GDM1 (cell line): ENCODE data around the gene RANBP3.
A peak's percentile ranks its signal among the peaks of the same experiment; 100 is the strongest.
"Not testable (repeated sequence)": the region's sequence is repeated elsewhere in the genome, so short reads cannot be mapped to it uniquely, and the experiment has no call there.

Experiments
- DNase-seq: peaks from one replicate; lab custom pipeline; 2025; lab: John Stamatoyannopoulos, UW

Gene RANBP3

DNA sequence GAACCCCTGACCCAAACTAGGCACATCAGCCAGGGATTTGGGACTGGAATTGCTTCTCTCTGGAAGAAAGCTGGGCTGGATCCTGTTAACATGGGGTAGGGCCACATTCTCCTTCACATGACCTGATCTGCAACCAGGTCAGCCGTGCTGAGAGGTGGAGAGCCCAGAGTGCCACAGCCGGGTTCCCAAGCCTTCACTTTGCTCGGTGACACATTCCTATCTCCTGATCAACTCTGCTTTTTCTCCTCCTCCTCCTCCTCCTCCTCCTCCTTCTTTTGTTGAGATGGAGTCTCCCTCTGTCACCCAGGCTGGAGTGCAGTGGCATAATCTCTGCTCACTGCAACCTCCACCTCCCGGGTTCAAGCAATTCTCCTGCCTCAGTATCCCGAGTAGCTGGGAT lies 7.9 kb upstream of the RANBP3 start:
- DNase-seq: not testable (repeated sequence)

- DNase-seq: no peak
These were observed 7.3 kb upstream of the RANBP3 start for GRCh38 chr19:5985098-5985783.

DNA sequence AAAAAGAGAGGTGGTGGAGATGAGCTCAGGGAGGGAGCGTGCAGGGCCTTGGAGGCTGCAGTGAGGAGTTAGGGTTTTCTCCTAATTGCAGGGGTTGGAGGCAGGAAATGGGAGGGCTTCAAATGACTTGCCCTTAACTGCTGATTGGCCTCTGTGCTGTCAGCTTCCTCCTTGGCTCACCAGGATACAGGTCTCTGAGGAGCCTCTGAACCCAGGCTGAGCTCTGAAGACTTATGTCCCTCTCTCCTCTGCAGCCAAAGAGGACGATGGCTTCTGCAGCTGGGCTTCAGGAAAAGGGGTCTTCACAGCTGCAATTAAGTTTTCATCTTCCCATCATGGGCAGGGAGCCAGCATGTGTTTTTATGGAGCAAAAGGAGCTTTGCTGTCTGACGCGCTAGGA lies 6.7 kb upstream of the RANBP3 start:
- DNase-seq: no peak

GRCh38 chr19:5983367-5983955 lies 5.5 kb upstream of the RANBP3 start:
- no peak for DNase-seq

- DNase-seq: no peak
These were observed 939 bp upstream of the RANBP3 start for GRCh38 chr19:5978606-5979552.

GRCh38 chr19:5977222-5977784 lies 637 bp downstream of the RANBP3 start:
- DNase-seq: no peak

DNA sequence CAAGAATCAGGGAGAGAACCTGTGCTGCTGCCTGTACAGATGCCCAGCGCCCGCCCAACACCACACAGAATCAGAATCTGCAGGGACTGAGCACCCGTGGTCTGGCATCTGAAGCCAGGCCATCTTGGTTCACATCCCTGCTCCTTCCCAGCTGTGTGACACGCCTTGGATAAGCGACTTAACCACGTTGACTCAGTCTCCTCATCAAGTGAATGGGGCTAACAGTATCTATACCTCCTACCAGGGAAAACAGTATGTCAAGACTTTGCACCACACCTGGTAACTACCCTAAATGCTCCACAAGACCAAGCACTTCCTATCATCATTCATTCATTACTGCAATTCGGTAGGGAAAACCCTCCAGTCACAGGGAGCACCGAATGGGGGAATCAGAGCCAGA lies 1.2 kb downstream of the RANBP3 start:
- no peak for DNase-seq

DNA sequence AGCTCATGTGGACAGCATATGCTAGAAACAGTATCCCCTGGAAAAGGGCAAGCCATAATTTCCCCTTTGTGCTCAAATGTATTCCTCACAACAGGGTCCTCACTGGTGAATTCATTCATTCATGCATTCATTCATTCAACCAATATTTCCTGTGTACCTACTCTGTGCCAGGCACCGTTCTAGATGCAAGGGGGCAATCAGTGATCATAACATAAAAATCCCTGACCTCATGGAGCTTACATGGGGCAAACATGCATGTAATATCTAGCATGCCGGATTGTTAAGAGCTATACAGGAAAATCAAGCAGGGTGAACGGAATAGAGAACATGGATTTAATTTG lies 2.6 kb downstream of the RANBP3 start:
- no peak for DNase-seq

- no peak for DNase-seq
These were observed 3.1 kb downstream of the RANBP3 start for GRCh38 chr19:5974721-5975387.

DNA sequence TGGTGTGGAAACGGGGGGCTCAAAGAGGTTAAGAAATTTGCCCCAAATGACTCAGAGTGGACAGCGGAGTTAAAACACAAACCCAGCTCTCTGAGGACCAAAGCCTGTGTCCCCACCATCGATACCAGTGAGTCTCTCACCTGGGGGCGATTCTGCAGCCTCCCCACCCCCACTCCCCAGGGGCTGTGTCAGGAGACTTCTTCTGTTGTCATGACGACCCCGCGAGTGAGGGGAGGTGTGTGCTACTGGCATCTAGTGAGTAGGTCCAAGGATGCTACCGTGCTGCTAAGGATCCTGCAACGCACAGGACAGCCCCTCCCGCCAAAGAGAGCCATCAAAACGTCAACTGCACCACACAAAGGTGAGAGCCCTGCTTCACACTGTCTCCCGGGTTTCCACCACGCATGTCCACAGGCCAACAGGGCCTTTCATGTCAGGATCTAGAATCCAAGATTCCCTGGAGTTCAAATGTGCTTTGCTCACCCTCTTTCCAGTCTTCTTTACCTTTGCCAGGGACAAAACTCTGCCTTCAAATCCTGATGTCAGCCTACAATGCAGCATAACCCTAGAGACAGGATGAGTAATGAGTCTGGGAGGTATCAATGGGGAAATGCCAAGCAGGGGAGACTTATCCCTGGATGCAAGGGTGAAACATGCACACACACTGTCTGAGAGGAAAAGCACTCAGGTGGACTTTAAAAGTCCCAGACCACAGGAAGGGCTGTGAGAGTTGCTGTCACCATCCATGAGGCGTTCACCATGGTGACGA lies 3.9 kb downstream of the RANBP3 start:
- DNase-seq: no peak

DNA sequence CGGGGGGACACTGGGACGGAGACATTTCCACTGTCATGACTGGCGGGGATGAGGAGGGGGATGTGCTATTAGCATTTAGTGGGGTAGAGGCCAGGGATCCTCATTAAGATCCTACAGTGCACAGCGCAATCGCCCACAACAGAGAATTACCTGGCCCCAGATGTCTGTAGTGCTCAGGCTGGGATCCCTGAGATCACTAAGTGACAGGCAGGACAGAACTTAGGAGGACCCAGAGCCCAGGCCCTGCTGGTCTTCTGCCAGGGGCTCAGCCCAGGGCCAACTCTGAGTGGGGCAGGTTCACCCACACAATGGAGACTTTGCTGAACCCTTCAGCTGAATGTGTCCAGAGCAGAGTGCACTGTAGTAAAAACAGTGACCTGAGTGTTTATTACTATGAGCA lies 4.6 kb downstream of the RANBP3 start:
- DNase-seq: no peak

DNA sequence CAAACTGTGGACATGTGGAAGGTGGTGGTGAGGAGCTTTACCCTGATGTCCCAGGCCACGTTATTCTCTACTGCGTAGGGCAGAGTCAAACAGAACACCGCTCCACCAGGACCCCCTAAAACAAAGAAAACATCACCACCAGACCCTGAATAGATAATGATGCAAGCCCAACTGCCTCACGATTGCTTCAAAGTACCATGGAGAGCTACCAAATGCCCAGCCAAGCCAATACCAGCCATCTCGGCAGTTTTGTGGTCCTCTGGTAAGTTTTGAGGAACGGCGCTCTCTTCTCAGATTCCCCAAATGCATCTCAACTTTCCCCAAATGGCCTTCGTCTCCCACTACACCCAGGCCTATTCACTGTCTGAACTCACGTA lies 5.6 kb downstream of the RANBP3 start:
- no peak for DNase-seq

DNA sequence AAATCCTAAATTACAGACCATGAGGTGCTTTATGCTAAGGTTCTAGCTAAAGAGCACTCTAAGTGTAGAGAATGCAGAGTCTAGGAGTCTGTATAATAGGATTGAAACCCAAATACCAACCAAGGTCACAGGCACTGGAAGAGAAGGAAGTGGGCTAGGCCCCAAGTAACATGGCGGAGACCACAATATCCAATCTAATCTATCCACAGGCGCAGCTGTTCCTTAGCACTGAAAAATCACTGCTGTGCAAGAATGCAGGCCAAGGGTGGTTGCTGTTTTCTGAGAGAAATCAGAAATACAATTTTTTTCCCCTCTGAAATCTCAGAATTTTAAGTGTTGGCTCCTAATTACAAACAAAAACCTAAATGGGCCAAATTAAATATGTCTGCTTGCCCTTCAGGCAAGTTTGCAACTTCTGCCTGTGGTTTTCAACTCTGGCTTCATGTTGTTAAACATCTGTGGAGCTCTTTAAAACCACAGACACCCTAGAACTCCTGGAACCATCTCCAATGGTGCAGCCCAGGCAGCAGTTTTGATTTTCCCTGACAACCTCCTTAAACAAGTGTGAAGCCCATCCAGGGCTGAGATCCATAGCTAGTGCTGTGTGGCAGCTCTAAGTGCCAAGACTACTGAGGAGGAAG lies 6.1 kb downstream of the RANBP3 start:
- DNase-seq: no peak

DNA sequence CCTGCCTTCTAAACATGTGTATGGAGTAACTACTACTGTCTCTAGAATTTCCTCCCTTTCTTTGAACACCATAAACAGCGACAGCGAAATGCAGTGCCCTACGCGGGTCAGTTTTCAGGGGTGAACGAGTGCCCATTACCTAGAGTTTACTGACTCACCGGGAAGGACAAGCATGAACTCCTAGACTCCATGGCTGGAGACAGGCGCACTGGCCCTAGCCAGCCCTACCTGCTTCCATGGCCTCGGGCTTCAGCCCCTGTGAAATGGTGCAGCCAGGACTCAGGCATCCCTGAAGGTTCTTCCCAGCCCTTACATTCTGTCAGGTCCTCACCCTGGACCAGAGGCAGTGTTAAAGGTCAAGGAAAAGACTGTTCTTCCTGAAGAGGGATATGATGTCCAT lies 8.5 kb downstream of the RANBP3 start:
- DNase-seq: no peak

DNA sequence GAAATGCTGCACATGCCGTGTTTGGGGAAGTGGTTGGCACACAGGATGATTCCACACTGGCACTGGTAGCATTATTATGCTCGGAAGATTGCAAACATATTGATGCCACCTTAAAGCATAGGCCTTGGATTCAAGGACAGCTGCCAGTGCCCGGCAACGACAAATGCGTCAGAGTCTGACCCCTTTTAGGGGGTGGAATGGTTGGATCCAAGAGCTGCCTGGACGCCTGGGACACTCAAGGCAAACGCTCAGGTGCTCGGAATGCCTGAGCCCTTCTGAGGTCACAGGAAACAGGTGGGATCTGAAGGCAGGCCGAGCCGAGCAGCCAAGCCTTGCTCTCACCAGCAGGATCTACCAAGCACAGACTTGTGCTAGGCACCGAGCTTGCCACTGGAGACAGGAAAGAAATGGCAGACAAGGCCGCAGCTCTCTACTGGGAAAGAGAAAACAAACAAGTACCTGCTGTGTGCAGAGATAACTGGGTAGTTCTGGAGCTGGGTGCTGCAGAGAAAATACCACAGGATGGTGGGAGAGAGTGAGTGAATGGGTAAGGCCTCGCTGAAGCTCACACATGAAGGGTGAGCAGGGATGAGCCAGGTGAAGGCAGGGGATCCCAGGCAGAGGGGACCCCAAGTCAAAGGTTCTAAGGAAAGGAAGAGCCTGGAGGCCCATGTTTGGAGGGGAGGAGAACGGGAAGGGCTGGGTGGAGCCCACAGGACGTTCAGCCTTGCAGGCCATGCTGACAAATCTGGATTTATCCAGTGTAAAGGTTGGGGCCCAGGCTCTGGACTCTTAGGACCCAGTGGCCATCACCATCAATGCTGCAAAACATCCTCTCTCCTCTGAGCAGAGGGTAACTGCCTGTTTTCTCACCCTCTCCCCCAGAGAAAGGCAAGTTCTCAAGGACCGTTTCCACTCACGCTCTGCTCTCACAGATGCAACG lies 9.2 kb downstream of the RANBP3 start:
- DNase-seq: no peak

DNA sequence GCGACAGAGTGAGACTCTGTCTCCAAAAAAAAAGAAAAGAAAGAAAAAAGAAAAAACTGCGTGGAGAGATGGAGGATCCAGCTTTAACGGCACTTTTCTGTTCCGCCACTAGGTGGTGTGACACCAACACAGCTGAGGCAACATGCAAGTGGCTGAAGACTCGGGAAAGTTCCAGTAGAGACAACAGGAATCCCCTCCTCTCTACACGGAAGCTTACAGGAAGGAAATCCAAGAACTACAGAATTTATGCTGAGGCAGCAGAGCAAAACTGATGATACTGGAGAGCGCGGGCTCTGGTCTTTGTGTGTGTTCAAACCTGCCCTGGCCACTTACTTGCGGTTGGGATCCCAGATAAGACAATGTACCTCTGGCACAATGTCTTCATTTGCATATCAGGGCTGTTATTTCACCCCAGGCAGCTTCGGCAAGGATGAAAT lies 9.9 kb downstream of the RANBP3 start:
- peak; percentile 28 for DNase-seq

GRCh38 chr19:5967571-5967970 lies 10.4 kb downstream of the RANBP3 start:
- DNase-seq: no peak

- DNase-seq: no peak
These were observed 11.0 kb downstream of the RANBP3 start for GRCh38 chr19:5966941-5967340.

DNA sequence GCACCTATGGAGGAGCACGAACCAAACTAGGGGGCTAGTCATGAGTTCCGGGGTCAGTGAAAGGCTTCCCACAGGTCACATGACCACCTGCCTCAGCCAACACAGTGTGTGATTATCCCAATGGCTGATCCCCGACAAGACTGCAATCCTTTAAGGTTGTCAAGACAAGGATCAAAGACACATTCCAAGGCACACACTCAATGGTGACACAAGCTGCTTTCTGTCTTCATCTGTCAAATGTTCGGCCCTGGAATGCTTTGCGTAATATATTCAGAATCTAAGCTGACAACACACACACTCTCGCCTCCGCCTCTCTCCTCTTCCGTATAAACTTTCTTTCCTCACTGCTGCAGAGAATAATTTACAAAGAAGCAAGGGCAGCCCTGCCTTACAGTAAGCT lies 11.7 kb downstream of the RANBP3 start:
- no peak for DNase-seq
